Activated CD8-positive, alpha-beta T cell treated with anti-CD3 and anti-CD28 coated beads for 36 hours (primary cell): ENCODE results near the gene NCS1. TPM values are rescaled to one million over a fixed set of nuclear protein-coding genes. Genes with fewer than 3 reads are reported as not detected.

Experiments
- ATAC-seq: fragments of 200-7000 bp; cut with Tn5 transposase; one replicate; pipeline ENCODE4 v1.10.0; 2021; ENCODE audit warnings: mild to moderate bottlenecking, moderate library complexity
- CTCF ChIA-PET: fragments of 350-600 bp; sonication (Branson Sonifier 250); formaldehyde crosslinking; loops from one replicate; lab custom pipeline; 2021; ENCODE audit warnings: antibody characterized with exemption; lab: Charles Lee
- POLR2A ChIA-PET: fragments of 350-600 bp; sonication (Branson Sonifier 250); formaldehyde crosslinking; loops from one replicate; lab custom pipeline; 2021; ENCODE audit warnings: antibody characterized with exemption; lab: Charles Lee
- DNase-seq: peaks from one replicate; pipeline ENCODE4 v3.0.0-alpha.2; 2020
- H3K27ac Mint-ChIP-seq: one replicate; pipeline ENCODE4 v1.8.0; 2021; ENCODE audit warnings: mild to moderate bottlenecking, mixed read lengths
- H3K27me3 Mint-ChIP-seq: one replicate; pipeline ENCODE4 v1.8.0; 2021; ENCODE audit warnings: mixed read lengths
- H3K36me3 Mint-ChIP-seq: one replicate; pipeline ENCODE4 v1.8.0; 2021; ENCODE audit warnings: low read depth, mixed read lengths
- H3K4me1 Mint-ChIP-seq: one replicate; pipeline ENCODE4 v1.8.0; 2021; ENCODE audit warnings: low read depth, mixed read lengths
- H3K4me3 Mint-ChIP-seq: one replicate; pipeline ENCODE4 v1.8.0; 2021; ENCODE audit warnings: mild to moderate bottlenecking, moderate library complexity, mixed read lengths
- H3K9me3 Mint-ChIP-seq: one replicate; pipeline ENCODE4 v1.8.0; 2021; ENCODE audit warnings: mixed read lengths
- CTCF ChIP-seq: fragments of 200-600 bp; IDR thresholded peaks from one replicate; pipeline ENCODE4 v1.8.0; 2022; ENCODE audit warnings: antibody characterized with exemption, mild to moderate bottlenecking
- intact Hi-C: fragments of 100-400 bp; cut with micrococcal nuclease; formaldehyde crosslinking; loops from one replicate; pipeline ENCODE4 v1.10.0; 2022
- total RNA-seq, 2 experiments: library from RNA; stranded (reverse); gene quantifications; one replicate each; pipeline ENCODE4 v1.2.3, GENCODE V29; 2021

The NCS1 gene
- total RNA-seq, 2 experiments from 2014 or later = 21.2 to 21.3 TPM

- H3K27me3 Mint-ChIP-seq = no peaks in the 10 kb centered on the region
- peaks cover 3% of the 10 kb centered on the region for H3K4me1 Mint-ChIP-seq
- no peak overlapping the region for H3K4me3 Mint-ChIP-seq
- ATAC-seq (no peak), DNase-seq (no peak)
- ChIA-PET CTCF (interaction anchor here (1.2 kb wide), 1 partner anchor 49 kb away, joined by 3 read pairs; no protein-coding TSS in a partner anchor), POLR2A (no interaction called here)
- no peaks in the 10 kb centered on the region for H3K9me3 Mint-ChIP-seq
- intact Hi-C loops = no loop called here
- no peak overlapping the region for H3K27ac Mint-ChIP-seq
- no peak for TF ChIP-seq CTCF
- H3K36me3 Mint-ChIP-seq = no peaks in the 10 kb centered on the region
Measured at GRCh38 chr9:130157079-130157478, 15.1 kb upstream of the NCS1 start.

- intact Hi-C loops = no loop called here
- CTCF ChIA-PET = no interaction called here
- Mint-ChIP-seq H3K27me3 (no peaks in the 10 kb centered on the region), H3K36me3 (no peaks in the 10 kb centered on the region), H3K9me3 (no peaks in the 10 kb centered on the region), H3K4me3 (no peak overlapping the region), H3K27ac (no peak overlapping the region), H3K4me1 (peaks cover 3% of the 10 kb centered on the region)
- ATAC-seq = no peak
- no peak for TF ChIP-seq CTCF
- no peak for DNase-seq
- POLR2A ChIA-PET = no interaction called here
Measured at GRCh38 chr9:130158001-130158400, 14.2 kb upstream of the NCS1 start.

GRCh38 chr9:130159057-130159456 is 13.1 kb upstream of the NCS1 start:
- no peaks in the 10 kb centered on the region for H3K36me3 Mint-ChIP-seq
- H3K4me3 Mint-ChIP-seq = no peak overlapping the region
- intact Hi-C loops = no loop called here
- H3K4me1 Mint-ChIP-seq = peaks cover 3% of the 10 kb centered on the region
- H3K9me3 Mint-ChIP-seq = no peaks in the 10 kb centered on the region
- POLR2A ChIA-PET = no interaction called here
- ATAC-seq (no peak), DNase-seq (no peak)
- no peaks in the 10 kb centered on the region for H3K27me3 Mint-ChIP-seq
- TF ChIP-seq CTCF = no peak
- H3K27ac Mint-ChIP-seq = no peak overlapping the region
- CTCF ChIA-PET = no interaction called here

GRCh38 chr9:130159915-130160670 is 12.1 kb upstream of the NCS1 start:
- TF ChIP-seq CTCF = no peak
- H3K4me1 Mint-ChIP-seq = peaks cover 3% of the 10 kb centered on the region
- DNase-seq (no peak), ATAC-seq (no peak)
- H3K27me3 Mint-ChIP-seq = no peaks in the 10 kb centered on the region
- ChIA-PET CTCF (no interaction called here), POLR2A (no interaction called here)
- H3K4me3 Mint-ChIP-seq = no peak overlapping the region
- H3K27ac Mint-ChIP-seq = no peak overlapping the region
- H3K36me3 Mint-ChIP-seq = no peaks in the 10 kb centered on the region
- intact Hi-C loops = no loop called here
- H3K9me3 Mint-ChIP-seq = no peaks in the 10 kb centered on the region

GRCh38 chr9:130160862-130161470 is 11.2 kb upstream of the NCS1 start:
- H3K27me3 Mint-ChIP-seq = no peaks in the 10 kb centered on the region
- DNase-seq (no peak), ATAC-seq (no peak)
- H3K9me3 Mint-ChIP-seq = no peaks in the 10 kb centered on the region
- intact Hi-C loops = no loop called here
- ChIA-PET POLR2A (no interaction called here), CTCF (no interaction called here)
- H3K27ac Mint-ChIP-seq = no peak overlapping the region
- H3K36me3 Mint-ChIP-seq = no peaks in the 10 kb centered on the region
- no peak for TF ChIP-seq CTCF
- H3K4me1 Mint-ChIP-seq = peaks cover 3% of the 10 kb centered on the region
- no peak overlapping the region for H3K4me3 Mint-ChIP-seq
